Epithelial cell of esophagus (primary cell): Measurements from ENCODE around the gene RFFL.

Experiments used
- DNase-seq: peaks from one replicate; pipeline ENCODE4 v3.0.0; 2010; ENCODE audit warnings: low read depth
- H3K4me3 ChIP-seq: 2 replicates; pipeline ENCODE4 v1.5.1; 2011; ENCODE audit warnings: mild to moderate bottlenecking, low read length, control low read depth
- CTCF ChIP-seq: IDR thresholded peaks from 2 replicates; pipeline ENCODE4 v1.5.1; 2011; ENCODE audit warnings: low read depth, mild to moderate bottlenecking, low read length, control low read depth, inconsistent platforms; ENCODE audit not compliant: insufficient read depth; ENCODE audit errors: missing control alignments

The RFFL gene

GRCh38 chr17:35057332-35057915, 6.1 kb downstream of the RFFL start:
- peak; percentile 59 for DNase-seq
- no peak overlapping the region for H3K4me3 ChIP-seq
- TF ChIP-seq CTCF = no peak

GRCh38 chr17:35056013-35056412, 7.5 kb downstream of the RFFL start:
- no peak for DNase-seq
- no peak for TF ChIP-seq CTCF
- H3K4me3 ChIP-seq = no peak overlapping the region

- no peak overlapping the region for H3K4me3 ChIP-seq
- no peak for DNase-seq
- no peak for TF ChIP-seq CTCF
Measured at GRCh38 chr17:35053204-35053603, 10.3 kb downstream of the RFFL start.

- no peak for TF ChIP-seq CTCF
- no peak overlapping the region for H3K4me3 ChIP-seq
- no peak for DNase-seq
Measured at GRCh38 chr17:35052780-35053179, 10.7 kb downstream of the RFFL start.

GRCh38 chr17:35052241-35052610, 11.3 kb downstream of the RFFL start:
- DNase-seq = no peak
- no peak for TF ChIP-seq CTCF
- no peak overlapping the region for H3K4me3 ChIP-seq

GRCh38 chr17:35051579-35052240, 11.8 kb downstream of the RFFL start:
- TF ChIP-seq CTCF = no peak
- H3K4me3 ChIP-seq = no peak overlapping the region
- DNase-seq = no peak

GRCh38 chr17:35051183-35051578, 12.3 kb downstream of the RFFL start:
- no peak for TF ChIP-seq CTCF
- DNase-seq = no peak
- no peak overlapping the region for H3K4me3 ChIP-seq
